SK-N-SH (cell line): ENCODE measurements around the gene RCAN2. TPM values are rescaled to one million over a fixed set of nuclear protein-coding genes. Genes with fewer than 3 reads are reported as not detected.

ENCODE experiments used
- CTCF ChIA-PET: fragments of 300-600, 350-600 bp; formaldehyde crosslinking; extraction: SDS; loops from one replicate; lab custom pipeline; 2021; lab: Yijun Ruan, JAX
- POLR2A ChIA-PET: fragments of 350-600 bp; sonication (Branson Sonifier 250); formaldehyde crosslinking; extraction: SDS; loops from one replicate; lab custom pipeline; 2020; ENCODE audit warnings: antibody characterized with exemption, inconsistent platforms; lab: Yijun Ruan, JAX
- DNase-seq: peaks from one replicate; pipeline ENCODE4 v3.0.0; 2012
- H2AFZ ChIP-seq: fragments of 200-600 bp; sonication (generic); 2 replicates; pipeline ENCODE4 v1.8.1; 2016; ENCODE audit warnings: antibody characterized with exemption, mild to moderate bottlenecking, low read depth
- H3F3A ChIP-seq: fragments of 200-600 bp; sonication (generic); replicated peaks from 2 replicates; pipeline ENCODE3; 2016; ENCODE audit warnings: antibody characterized with exemption, mild to moderate bottlenecking; ENCODE audit not compliant: insufficient read depth
- H3K27ac ChIP-seq, 2 experiments: fragments of 200-500 bp in 1 of 2; fragments of 200-600 bp in 1 of 2; sonication (Bioruptor generic) in 1 of 2; sonication (generic), shearing (Covaris generic) in 1 of 2; 2 replicates each; pipeline versions ENCODE4 v1.5.1 to v1.6.1; 2014 to 2016; ENCODE audit warnings: low read depth in 2 of 2, inconsistent platforms in 1 of 2, low read length in 1 of 2, mild to moderate bottlenecking in 1 of 2, mixed read lengths in 1 of 2
- H3K27me3 ChIP-seq: fragments of 200-600 bp; sonication (generic), shearing (Covaris generic); 2 replicates; pipeline ENCODE4 v1.6.1; 2016; ENCODE audit warnings: mixed run types; ENCODE audit not compliant: insufficient read depth
- H3K36me3 ChIP-seq, 2 experiments: fragments of 200-500 bp in 1 of 2; fragments of 200-600 bp in 1 of 2; sonication (Bioruptor generic) in 1 of 2; sonication (generic) in 1 of 2; replicated peaks in 1 of 2; 2 replicates each; pipeline versions ENCODE3 to v1.5.1; 2014 to 2016; ENCODE audit warnings: low read length in 1 of 2, mild to moderate bottlenecking in 1 of 2; ENCODE audit not compliant: insufficient read depth in 2 of 2, control insufficient read depth in 1 of 2
- H3K4me1 ChIP-seq, 2 experiments: fragments of 200-500 bp in 1 of 2; fragments of 200-600 bp in 1 of 2; sonication (Bioruptor generic) in 1 of 2; sonication (generic), shearing (Covaris generic) in 1 of 2; 2 replicates each; pipeline versions ENCODE4 v1.5.1 to v1.6.1; 2014 to 2016; ENCODE audit warnings: low read depth in 1 of 2, low read length in 1 of 2, mixed run types in 1 of 2; ENCODE audit not compliant: insufficient read depth in 2 of 2, control insufficient read depth in 1 of 2
- H3K4me2 ChIP-seq: fragments of 200-600 bp; sonication (generic), shearing (Covaris generic); 2 replicates; pipeline ENCODE4 v1.6.1; 2017; ENCODE audit warnings: mixed run types
- H3K4me3 ChIP-seq, 2 experiments: fragments of 200-500 bp in 1 of 2; fragments of 200-600 bp in 1 of 2; sonication (Bioruptor generic) in 1 of 2; sonication (generic), shearing (Covaris generic) in 1 of 2; 2 replicates each; pipeline versions ENCODE4 v1.5.1 to v1.8.1; 2014 to 2016; ENCODE audit warnings: low read depth in 2 of 2, inconsistent platforms in 1 of 2, low read length in 1 of 2, mild to moderate bottlenecking in 1 of 2, mixed read lengths in 1 of 2, moderate library complexity in 1 of 2
- H3K79me2 ChIP-seq: fragments of 200-600 bp; sonication (generic); 2 replicates; pipeline ENCODE4 v1.8.1; 2017; ENCODE audit warnings: mild to moderate bottlenecking; ENCODE audit not compliant: insufficient read depth
- H3K9ac ChIP-seq: fragments of 200-600 bp; sonication (generic); 2 replicates; pipeline ENCODE4 v1.6.1; 2017; ENCODE audit warnings: mixed run types
- H3K9me2 ChIP-seq: fragments of 200-600 bp; sonication (generic); 2 replicates; pipeline ENCODE4 v1.6.1; 2017; ENCODE audit warnings: mixed run types
- H3K9me3 ChIP-seq: fragments of 200-600 bp; sonication (generic); 2 replicates; pipeline ENCODE4 v1.6.1; 2017; ENCODE audit warnings: mixed run types, mild to moderate bottlenecking, moderate library complexity
- H4K20me1 ChIP-seq: fragments of 200-600 bp; sonication (generic); 2 replicates; pipeline ENCODE4 v1.6.1; 2017; ENCODE audit warnings: mild to moderate bottlenecking, mixed run types; ENCODE audit not compliant: insufficient read depth
- CHD2 ChIP-seq: fragments of 150-350 bp; IDR thresholded peaks from 2 replicates; pipeline ENCODE4 v1.6.1; 2018; ENCODE audit warnings: low read length; ENCODE audit not compliant: partially characterized antibody
- FOSL2 ChIP-seq: IDR thresholded peaks from 2 replicates; pipeline ENCODE4 v1.4.0; 2012; ENCODE audit warnings: low read depth, mild to moderate bottlenecking, moderate library complexity, borderline replicate concordance
- FOXJ3 ChIP-seq: sonication (generic); formaldehyde crosslinking; IDR thresholded peaks from 2 replicates; pipeline ENCODE4 v1.5.1; 2020; ENCODE audit warnings: mild to moderate bottlenecking, missing genetic modification reagents
- JUND ChIP-seq: IDR thresholded peaks from 2 replicates; pipeline ENCODE4 v1.4.0; 2012
- POLR2AphosphoS5 ChIP-seq: IDR thresholded peaks from 2 replicates; pipeline ENCODE4 v1.6.1; 2012; ENCODE audit warnings: low read depth, low read length
- RFX5 ChIP-seq: IDR thresholded peaks from 2 replicates; pipeline ENCODE4 v1.6.1; 2012; ENCODE audit warnings: mild to moderate bottlenecking, improper control_type of control experiment, low read length
- TAF1 ChIP-seq: IDR thresholded peaks from 2 replicates; pipeline ENCODE4 v1.6.1; 2012; ENCODE audit warnings: low read depth, mild to moderate bottlenecking, low read length, moderate library complexity, borderline replicate concordance
- YY1 ChIP-seq: IDR thresholded peaks from 2 replicates; pipeline ENCODE4 v1.4.0; 2012; ENCODE audit warnings: low read depth, mild to moderate bottlenecking
- WGBS: methylation state at CpG from one replicate; pipeline ENCODE4 v1.1.6; 2017; ENCODE audit warnings: low lambda C conversion rate; 5-methylcytosine and 5-hydroxymethylcytosine counted together
- polyA plus RNA-seq, 3 experiments: library from polyadenylated mRNA; depleted of rRNA; stranded (reverse); fragments of >200 nt; gene quantifications; 2 replicates each; pipeline ENCODE4 v1.2.3, GENCODE V29; 2012
- TF ChIP-seq, protein P1 (sequence below): IDR thresholded peaks from 2 replicates; pipeline ENCODE4 v1.6.1; 2012; ENCODE audit warnings: mild to moderate bottlenecking, low read depth, low read length, moderate library complexity
- TF ChIP-seq, protein P2 (sequence below): IDR thresholded peaks from 2 replicates; pipeline ENCODE4 v1.4.0; 2012; ENCODE audit warnings: low read depth
- TF ChIP-seq, protein P3 (sequence below): IDR thresholded peaks from 2 replicates; pipeline ENCODE4 v1.4.0; 2012; ENCODE audit warnings: low read depth, borderline replicate concordance
- TF ChIP-seq, protein P4 (sequence below): IDR thresholded peaks from 2 replicates; pipeline ENCODE4; 2012

Gene RCAN2
- polyA plus RNA-seq, 1 of the 3 experiments (the other 2 are of a cell fraction): not detected

DNA sequence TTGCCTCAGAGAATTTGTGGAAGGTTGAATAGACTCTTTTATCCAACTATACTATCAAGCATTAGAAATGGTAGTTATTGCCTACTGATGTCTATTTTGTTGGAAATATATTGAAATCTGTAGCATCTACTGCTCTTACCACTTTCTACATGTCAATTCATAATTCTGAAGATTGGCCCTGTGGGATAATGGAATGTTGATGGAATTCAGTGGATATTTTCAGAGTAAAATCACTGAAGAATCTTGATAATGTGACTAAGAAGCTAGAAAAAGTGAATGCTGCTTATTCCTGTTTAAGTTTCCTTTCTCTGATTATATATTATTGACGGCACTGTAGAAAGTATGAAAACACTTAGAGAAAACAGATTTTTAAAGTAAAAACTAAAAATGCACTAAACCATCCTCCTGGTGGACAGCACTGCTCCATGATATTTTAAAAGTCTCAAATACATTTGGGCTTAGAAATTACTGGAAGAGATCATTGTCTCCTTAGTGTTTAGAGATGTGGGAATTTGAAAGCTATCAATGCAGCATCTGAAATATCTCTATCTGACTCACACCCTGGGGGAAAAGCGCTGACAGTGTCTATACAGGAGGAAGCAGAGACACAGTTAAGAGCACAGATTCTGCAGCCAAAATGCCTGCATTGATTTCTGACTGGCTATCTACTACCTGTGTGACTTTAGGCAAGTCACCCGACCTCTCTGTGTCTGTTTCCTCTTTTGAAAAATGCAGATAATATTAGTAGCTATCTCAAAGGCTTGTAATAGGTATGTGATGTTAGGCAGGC lies 37.9 kb upstream of the RCAN2 start:
- no peaks in the 10 kb centered on the region for H4K20me1 ChIP-seq
- CTCF ChIA-PET: no interaction called here
- H3K4me2 ChIP-seq: no peak overlapping the region
- H3K9me2 ChIP-seq: no peaks in the 10 kb centered on the region
- POLR2A ChIA-PET: no interaction called here
- no peak for DNase-seq
- H3K4me3 ChIP-seq: no peak overlapping the region
- no peaks in the 10 kb centered on the region for H3K36me3 ChIP-seq
- H3K27ac ChIP-seq: no peak overlapping the region
- 7% methylated on average over 3 of the region's 3 CpGs for WGBS
- H3K79me2 ChIP-seq: no peaks in the 10 kb centered on the region
- no peaks in the 10 kb centered on the region for H3K27me3 ChIP-seq
- H3K9me3 ChIP-seq: no peaks in the 10 kb centered on the region
- H3K4me1 ChIP-seq: no peaks in the 10 kb centered on the region
- no peak for TF ChIP-seq POLR2AphosphoS5
- TF ChIP-seq YY1: no peak
- TF ChIP-seq, protein P1, sequence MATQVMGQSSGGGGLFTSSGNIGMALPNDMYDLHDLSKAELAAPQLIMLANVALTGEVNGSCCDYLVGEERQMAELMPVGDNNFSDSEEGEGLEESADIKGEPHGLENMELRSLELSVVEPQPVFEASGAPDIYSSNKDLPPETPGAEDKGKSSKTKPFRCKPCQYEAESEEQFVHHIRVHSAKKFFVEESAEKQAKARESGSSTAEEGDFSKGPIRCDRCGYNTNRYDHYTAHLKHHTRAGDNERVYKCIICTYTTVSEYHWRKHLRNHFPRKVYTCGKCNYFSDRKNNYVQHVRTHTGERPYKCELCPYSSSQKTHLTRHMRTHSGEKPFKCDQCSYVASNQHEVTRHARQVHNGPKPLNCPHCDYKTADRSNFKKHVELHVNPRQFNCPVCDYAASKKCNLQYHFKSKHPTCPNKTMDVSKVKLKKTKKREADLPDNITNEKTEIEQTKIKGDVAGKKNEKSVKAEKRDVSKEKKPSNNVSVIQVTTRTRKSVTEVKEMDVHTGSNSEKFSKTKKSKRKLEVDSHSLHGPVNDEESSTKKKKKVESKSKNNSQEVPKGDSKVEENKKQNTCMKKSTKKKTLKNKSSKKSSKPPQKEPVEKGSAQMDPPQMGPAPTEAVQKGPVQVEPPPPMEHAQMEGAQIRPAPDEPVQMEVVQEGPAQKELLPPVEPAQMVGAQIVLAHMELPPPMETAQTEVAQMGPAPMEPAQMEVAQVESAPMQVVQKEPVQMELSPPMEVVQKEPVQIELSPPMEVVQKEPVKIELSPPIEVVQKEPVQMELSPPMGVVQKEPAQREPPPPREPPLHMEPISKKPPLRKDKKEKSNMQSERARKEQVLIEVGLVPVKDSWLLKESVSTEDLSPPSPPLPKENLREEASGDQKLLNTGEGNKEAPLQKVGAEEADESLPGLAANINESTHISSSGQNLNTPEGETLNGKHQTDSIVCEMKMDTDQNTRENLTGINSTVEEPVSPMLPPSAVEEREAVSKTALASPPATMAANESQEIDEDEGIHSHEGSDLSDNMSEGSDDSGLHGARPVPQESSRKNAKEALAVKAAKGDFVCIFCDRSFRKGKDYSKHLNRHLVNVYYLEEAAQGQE: no peak
- no peak for TF ChIP-seq TAF1
- no peak for TF ChIP-seq FOXJ3 (CRISPR knock-in tag)
- no peak for TF ChIP-seq CHD2
- TF ChIP-seq RFX5: no peak
- TF ChIP-seq, protein P2, sequence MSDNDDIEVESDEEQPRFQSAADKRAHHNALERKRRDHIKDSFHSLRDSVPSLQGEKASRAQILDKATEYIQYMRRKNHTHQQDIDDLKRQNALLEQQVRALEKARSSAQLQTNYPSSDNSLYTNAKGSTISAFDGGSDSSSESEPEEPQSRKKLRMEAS: no peak
- no peak for TF ChIP-seq JUND
- TF ChIP-seq, protein P3, sequence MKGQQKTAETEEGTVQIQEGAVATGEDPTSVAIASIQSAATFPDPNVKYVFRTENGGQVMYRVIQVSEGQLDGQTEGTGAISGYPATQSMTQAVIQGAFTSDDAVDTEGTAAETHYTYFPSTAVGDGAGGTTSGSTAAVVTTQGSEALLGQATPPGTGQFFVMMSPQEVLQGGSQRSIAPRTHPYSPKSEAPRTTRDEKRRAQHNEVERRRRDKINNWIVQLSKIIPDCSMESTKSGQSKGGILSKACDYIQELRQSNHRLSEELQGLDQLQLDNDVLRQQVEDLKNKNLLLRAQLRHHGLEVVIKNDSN: no peak
- TF ChIP-seq FOSL2: no peak
- TF ChIP-seq, protein P4, sequence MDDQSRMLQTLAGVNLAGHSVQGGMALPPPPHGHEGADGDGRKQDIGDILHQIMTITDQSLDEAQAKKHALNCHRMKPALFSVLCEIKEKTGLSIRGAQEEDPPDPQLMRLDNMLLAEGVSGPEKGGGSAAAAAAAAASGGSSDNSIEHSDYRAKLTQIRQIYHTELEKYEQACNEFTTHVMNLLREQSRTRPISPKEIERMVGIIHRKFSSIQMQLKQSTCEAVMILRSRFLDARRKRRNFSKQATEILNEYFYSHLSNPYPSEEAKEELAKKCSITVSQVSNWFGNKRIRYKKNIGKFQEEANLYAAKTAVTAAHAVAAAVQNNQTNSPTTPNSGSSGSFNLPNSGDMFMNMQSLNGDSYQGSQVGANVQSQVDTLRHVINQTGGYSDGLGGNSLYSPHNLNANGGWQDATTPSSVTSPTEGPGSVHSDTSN: no peak
- TF ChIP-seq, all 33 proteins: peak for 0
- no peak overlapping the region for H3K9ac ChIP-seq
- H3F3A ChIP-seq: no peaks in the 10 kb centered on the region
- no peak overlapping the region for H2AFZ ChIP-seq
